ENCODE measurements around the gene AFAP1L2. TPM values are rescaled to one million over a fixed set of nuclear protein-coding genes. Genes with fewer than 3 reads are reported as not detected.

AFAP1L2 gene
- total RNA-seq, 1 donor from 2014 or later: 24.0 TPM

- peak overlapping the region; percentile 71 for H3K27ac ChIP-seq (ENCODE audit: low read depth, low read length)
- H3K4me3 ChIP-seq (ENCODE audit: low read length in 3 of 3): no peak overlapping the region
- H3K36me3 ChIP-seq (ENCODE audit: control insufficient read depth in 3 of 3, insufficient read depth in 3 of 3, low read length in 3 of 3): no peaks in the 10 kb centered on the region
- peaks cover 24 to 27% (median 26%) of the 10 kb centered on the region in 3 donors for H3K4me1 ChIP-seq (ENCODE audit: control insufficient read depth in 3 of 3, insufficient read depth in 3 of 3, low read length in 3 of 3)
- H3K9me3 ChIP-seq (ENCODE audit: control insufficient read depth in 3 of 3, low read length in 3 of 3): no peaks in the 10 kb centered on the region
- H3K9ac ChIP-seq (ENCODE audit: low read depth in 1 of 3, low read length in 3 of 3): no peak overlapping the region
- no peaks in the 10 kb centered on the region for H3K27me3 ChIP-seq (ENCODE audit: control insufficient read depth in 3 of 3, insufficient read depth in 3 of 3, low read length in 3 of 3)
Observed at GRCh38 chr10:114271779-114272167, 132.5 kb downstream of the AFAP1L2 start.

GRCh38 chr10:114271075-114271778, 133.1 kb downstream of the AFAP1L2 start:
- Histone ChIP-seq H3K4me3 (ENCODE audit: low read length in 3 of 3) (no peak overlapping the region), H3K9ac (ENCODE audit: low read depth in 1 of 3, low read length in 3 of 3) (no peak overlapping the region), H3K4me1 (ENCODE audit: control insufficient read depth in 3 of 3, insufficient read depth in 3 of 3, low read length in 3 of 3) (peaks cover 29 to 31% (median 29%) of the 10 kb centered on the region in 3 donors), H3K36me3 (ENCODE audit: control insufficient read depth in 3 of 3, insufficient read depth in 3 of 3, low read length in 3 of 3) (no peaks in the 10 kb centered on the region), H3K9me3 (ENCODE audit: control insufficient read depth in 3 of 3, low read length in 3 of 3) (no peaks in the 10 kb centered on the region), H3K27ac (ENCODE audit: low read depth, low read length) (peak overlapping the region; percentile 71), H3K27me3 (ENCODE audit: control insufficient read depth in 3 of 3, insufficient read depth in 3 of 3, low read length in 3 of 3) (no peaks in the 10 kb centered on the region)

- Histone ChIP-seq H3K27ac (ENCODE audit: low read depth, low read length) (no peak overlapping the region), H3K9ac (ENCODE audit: low read depth in 1 of 3, low read length in 3 of 3) (peak overlapping the region in 1 of 3 donors; percentile 40), H3K36me3 (ENCODE audit: control insufficient read depth in 3 of 3, insufficient read depth in 3 of 3, low read length in 3 of 3) (no peaks in the 10 kb centered on the region), H3K27me3 (ENCODE audit: control insufficient read depth in 3 of 3, insufficient read depth in 3 of 3, low read length in 3 of 3) (no peaks in the 10 kb centered on the region), H3K4me1 (ENCODE audit: control insufficient read depth in 3 of 3, insufficient read depth in 3 of 3, low read length in 3 of 3) (peaks cover 27 to 32% (median 31%) of the 10 kb centered on the region in 3 donors), H3K4me3 (ENCODE audit: low read length in 3 of 3) (peak overlapping the region in 2 of 3 donors; percentile 30 to 35), H3K9me3 (ENCODE audit: control insufficient read depth in 3 of 3, low read length in 3 of 3) (no peaks in the 10 kb centered on the region)
Observed at GRCh38 chr10:114266521-114266920, 137.8 kb downstream of the AFAP1L2 start.

GRCh38 chr10:114265392-114266053, 138.8 kb downstream of the AFAP1L2 start:
- Histone ChIP-seq H3K4me3 (ENCODE audit: low read length in 3 of 3) (no peak overlapping the region), H3K9ac (ENCODE audit: low read depth in 1 of 3, low read length in 3 of 3) (no peak overlapping the region), H3K9me3 (ENCODE audit: control insufficient read depth in 3 of 3, low read length in 3 of 3) (no peaks in the 10 kb centered on the region), H3K36me3 (ENCODE audit: control insufficient read depth in 3 of 3, insufficient read depth in 3 of 3, low read length in 3 of 3) (no peaks in the 10 kb centered on the region), H3K27me3 (ENCODE audit: control insufficient read depth in 3 of 3, insufficient read depth in 3 of 3, low read length in 3 of 3) (no peaks in the 10 kb centered on the region), H3K4me1 (ENCODE audit: control insufficient read depth in 3 of 3, insufficient read depth in 3 of 3, low read length in 3 of 3) (peaks cover 17 to 24% (median 22%) of the 10 kb centered on the region in 3 donors), H3K27ac (ENCODE audit: low read depth, low read length) (peak overlapping the region; percentile 28)

- H3K9me3 ChIP-seq (ENCODE audit: control insufficient read depth in 3 of 3, low read length in 3 of 3): no peaks in the 10 kb centered on the region
- H3K4me3 ChIP-seq (ENCODE audit: low read length in 3 of 3): no peak overlapping the region
- no peaks in the 10 kb centered on the region for H3K36me3 ChIP-seq (ENCODE audit: control insufficient read depth in 3 of 3, insufficient read depth in 3 of 3, low read length in 3 of 3)
- no peak overlapping the region for H3K27ac ChIP-seq (ENCODE audit: low read depth, low read length)
- no peak overlapping the region for H3K9ac ChIP-seq (ENCODE audit: low read depth in 1 of 3, low read length in 3 of 3)
- peaks cover 13 to 20% (median 18%) of the 10 kb centered on the region in 3 donors for H3K4me1 ChIP-seq (ENCODE audit: control insufficient read depth in 3 of 3, insufficient read depth in 3 of 3, low read length in 3 of 3)
- no peaks in the 10 kb centered on the region for H3K27me3 ChIP-seq (ENCODE audit: control insufficient read depth in 3 of 3, insufficient read depth in 3 of 3, low read length in 3 of 3)
Observed at GRCh38 chr10:114262496-114262895, 141.8 kb downstream of the AFAP1L2 start.

DNA sequence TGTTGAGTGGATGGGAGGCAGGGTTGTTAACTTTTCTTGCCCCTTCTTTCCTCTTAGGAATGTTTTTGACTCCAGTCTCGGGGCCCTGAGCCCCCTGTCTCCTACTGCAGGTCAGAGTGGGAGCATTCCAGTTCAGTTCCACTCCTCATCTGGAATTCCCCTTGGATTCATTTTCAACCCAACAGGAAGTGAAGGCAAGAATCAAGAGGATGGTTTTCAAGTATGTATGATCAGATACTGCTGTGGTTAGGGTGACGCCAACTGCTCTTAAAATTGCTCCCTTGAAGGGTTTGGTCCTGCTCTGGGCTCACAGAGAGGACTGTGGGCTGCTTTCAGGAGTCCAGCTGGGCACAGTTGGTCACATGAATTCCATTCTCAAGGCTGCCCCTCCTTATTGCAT, 143.2 kb downstream of the AFAP1L2 start:
- Histone ChIP-seq H3K4me1 (ENCODE audit: control insufficient read depth in 3 of 3, insufficient read depth in 3 of 3, low read length in 3 of 3) (peaks cover 11 to 14% (median 11%) of the 10 kb centered on the region in 3 donors), H3K36me3 (ENCODE audit: control insufficient read depth in 3 of 3, insufficient read depth in 3 of 3, low read length in 3 of 3) (no peaks in the 10 kb centered on the region), H3K4me3 (ENCODE audit: low read length in 3 of 3) (no peak overlapping the region), H3K27ac (ENCODE audit: low read depth, low read length) (no peak overlapping the region), H3K27me3 (ENCODE audit: control insufficient read depth in 3 of 3, insufficient read depth in 3 of 3, low read length in 3 of 3) (no peaks in the 10 kb centered on the region), H3K9ac (ENCODE audit: low read depth in 1 of 3, low read length in 3 of 3) (no peak overlapping the region), H3K9me3 (ENCODE audit: control insufficient read depth in 3 of 3, low read length in 3 of 3) (no peaks in the 10 kb centered on the region)

GRCh38 chr10:114260366-114260765, 143.9 kb downstream of the AFAP1L2 start:
- H3K4me1 ChIP-seq (ENCODE audit: control insufficient read depth in 3 of 3, insufficient read depth in 3 of 3, low read length in 3 of 3): peaks cover 7 to 10% (median 7%) of the 10 kb centered on the region in 3 donors
- no peak overlapping the region for H3K9ac ChIP-seq (ENCODE audit: low read depth in 1 of 3, low read length in 3 of 3)

DNA sequence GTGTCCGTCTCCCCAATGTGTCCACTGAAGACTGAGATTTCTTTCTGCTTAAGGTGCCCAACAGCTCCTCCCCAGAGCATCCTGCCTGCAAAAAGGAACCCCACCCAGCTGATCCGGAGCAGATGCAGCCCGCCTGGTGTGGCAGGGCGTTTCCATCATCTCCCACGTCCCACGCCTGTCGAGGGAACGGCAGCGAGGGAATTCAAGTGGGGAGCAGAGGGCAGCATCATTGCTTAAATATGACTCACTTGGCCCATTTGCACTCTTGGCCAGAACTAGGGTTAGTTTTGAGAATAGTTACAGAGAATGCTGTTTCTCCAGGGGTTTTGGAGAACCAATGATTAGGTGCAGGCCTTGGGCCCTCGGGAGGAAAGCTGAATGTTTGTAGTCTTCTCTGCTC, 144.5 kb downstream of the AFAP1L2 start:
- no peak overlapping the region for H3K27ac ChIP-seq (ENCODE audit: low read depth, low read length)
- H3K9me3 ChIP-seq (ENCODE audit: control insufficient read depth in 3 of 3, low read length in 3 of 3): no peaks in the 10 kb centered on the region
- H3K9ac ChIP-seq (ENCODE audit: low read depth in 1 of 3, low read length in 3 of 3): no peak overlapping the region
- no peak overlapping the region for H3K4me3 ChIP-seq (ENCODE audit: low read length in 3 of 3)
- no peaks in the 10 kb centered on the region for H3K27me3 ChIP-seq (ENCODE audit: control insufficient read depth in 3 of 3, insufficient read depth in 3 of 3, low read length in 3 of 3)
- H3K4me1 ChIP-seq (ENCODE audit: control insufficient read depth in 3 of 3, insufficient read depth in 3 of 3, low read length in 3 of 3): peaks cover 6 to 8% (median 7%) of the 10 kb centered on the region in 3 donors
- no peaks in the 10 kb centered on the region for H3K36me3 ChIP-seq (ENCODE audit: control insufficient read depth in 3 of 3, insufficient read depth in 3 of 3, low read length in 3 of 3)

More at GRCh38 chr10:114260366-114260765, 143.9 kb downstream of the AFAP1L2 start:
- Histone ChIP-seq H3K27ac (ENCODE audit: low read depth, low read length) (no peak overlapping the region), H3K36me3 (ENCODE audit: control insufficient read depth in 3 of 3, insufficient read depth in 3 of 3, low read length in 3 of 3) (no peaks in the 10 kb centered on the region), H3K27me3 (ENCODE audit: control insufficient read depth in 3 of 3, insufficient read depth in 3 of 3, low read length in 3 of 3) (no peaks in the 10 kb centered on the region), H3K9me3 (ENCODE audit: control insufficient read depth in 3 of 3, low read length in 3 of 3) (no peaks in the 10 kb centered on the region), H3K4me3 (ENCODE audit: low read length in 3 of 3) (no peak overlapping the region)

DNA sequence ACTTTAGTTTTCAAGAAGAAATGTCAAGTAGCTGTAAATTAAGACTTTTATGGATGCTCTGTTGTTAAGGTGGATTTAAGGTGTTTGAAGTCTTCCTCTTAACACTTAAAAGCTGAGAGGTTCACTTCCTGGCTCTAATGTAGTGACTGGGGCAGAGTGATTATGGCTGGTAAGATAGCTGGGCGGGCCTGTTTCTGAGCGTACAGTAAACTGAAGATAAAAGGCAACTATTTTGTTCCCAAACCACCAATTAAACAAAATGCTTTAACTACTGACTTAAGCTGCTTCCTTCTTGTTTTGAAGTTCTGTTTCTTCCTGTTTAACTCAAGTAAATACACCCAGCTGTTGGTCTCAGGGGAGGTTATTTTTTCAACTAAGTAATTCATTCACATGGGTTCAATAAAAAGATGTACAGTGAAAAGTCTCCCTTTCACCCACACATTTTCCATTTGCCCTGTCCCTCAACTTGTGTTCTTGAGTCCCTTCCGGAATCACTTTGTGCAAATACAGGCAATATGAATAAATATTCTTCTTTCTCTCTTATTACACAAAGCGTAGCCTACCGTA, 145.9 kb downstream of the AFAP1L2 start:
- no peaks in the 10 kb centered on the region for H3K36me3 ChIP-seq (ENCODE audit: control insufficient read depth in 3 of 3, insufficient read depth in 3 of 3, low read length in 3 of 3)
- no peak overlapping the region for H3K9ac ChIP-seq (ENCODE audit: low read depth in 1 of 3, low read length in 3 of 3)
- H3K4me3 ChIP-seq (ENCODE audit: low read length in 3 of 3): no peak overlapping the region
- H3K4me1 ChIP-seq (ENCODE audit: control insufficient read depth in 3 of 3, insufficient read depth in 3 of 3, low read length in 3 of 3): peaks cover 3 to 8% (median 7%) of the 10 kb centered on the region in 3 donors
- H3K27ac ChIP-seq (ENCODE audit: low read depth, low read length): no peak overlapping the region
- no peaks in the 10 kb centered on the region for H3K9me3 ChIP-seq (ENCODE audit: control insufficient read depth in 3 of 3, low read length in 3 of 3)
- H3K27me3 ChIP-seq (ENCODE audit: control insufficient read depth in 3 of 3, insufficient read depth in 3 of 3, low read length in 3 of 3): no peaks in the 10 kb centered on the region

GRCh38 chr10:114257498-114257897, 146.8 kb downstream of the AFAP1L2 start:
- Histone ChIP-seq H3K27me3 (ENCODE audit: control insufficient read depth in 3 of 3, insufficient read depth in 3 of 3, low read length in 3 of 3) (no peaks in the 10 kb centered on the region), H3K27ac (ENCODE audit: low read depth, low read length) (no peak overlapping the region), H3K9ac (ENCODE audit: low read depth in 1 of 3, low read length in 3 of 3) (no peak overlapping the region), H3K4me3 (ENCODE audit: low read length in 3 of 3) (no peak overlapping the region), H3K36me3 (ENCODE audit: control insufficient read depth in 3 of 3, insufficient read depth in 3 of 3, low read length in 3 of 3) (no peaks in the 10 kb centered on the region), H3K9me3 (ENCODE audit: control insufficient read depth in 3 of 3, low read length in 3 of 3) (no peaks in the 10 kb centered on the region), H3K4me1 (ENCODE audit: control insufficient read depth in 3 of 3, insufficient read depth in 3 of 3, low read length in 3 of 3) (peaks cover 3 to 8% (median 7%) of the 10 kb centered on the region in 3 donors)

All from skeletal muscle tissue (tissue), 4 donors.